IMR-90 (cell line): ENCODE results near the gene CTIF. TPM values are rescaled to one million over a fixed set of nuclear protein-coding genes. Genes with fewer than 3 reads are reported as not detected.

Source experiments
- ATAC-seq: fragments of 200-7000 bp; cut with Tn5 transposase; 2 replicates; pipeline ENCODE4 v1.9.1; 2020; ENCODE audit warnings: low read depth, mild to moderate bottlenecking, moderate library complexity
- BruUV-seq: library from RNA; stranded (reverse); fragments of 400-500 nt; replicated peaks from 2 replicates; lab custom pipeline; 2021; lab: Mats Ljungman, UMichigan
- CTCF ChIA-PET: fragments of 300-600 bp; formaldehyde crosslinking; extraction: SDS; loops from one replicate; lab custom pipeline; 2021; ENCODE audit warnings: antibody characterized with exemption; lab: Yijun Ruan, JAX
- POLR2A ChIA-PET: fragments of 300-600 bp; sonication (Branson Sonifier 250); formaldehyde crosslinking; loops from one replicate; lab custom pipeline; 2022; ENCODE audit warnings: antibody characterized with exemption; ENCODE audit not compliant: unreplicated experiment; lab: Charles Lee
- DNase-seq: peaks from one replicate; pipeline ENCODE4 v3.0.0; 2013
- H2AFZ ChIP-seq: replicated peaks from 2 replicates; pipeline ENCODE3; 2013; ENCODE audit warnings: low read length, mild to moderate bottlenecking; ENCODE audit not compliant: poor library complexity
- H2AK5ac ChIP-seq: 2 replicates; pipeline ENCODE4 v1.6.1; 2013; ENCODE audit warnings: low read depth, low read length, inconsistent platforms
- H2AK9ac ChIP-seq: replicated peaks from 2 replicates; pipeline ENCODE3; 2013; ENCODE audit warnings: mild to moderate bottlenecking, low read depth, low read length, moderate library complexity; ENCODE audit not compliant: poor library complexity
- H2BK120ac ChIP-seq: 2 replicates; pipeline ENCODE4 v1.6.1; 2013; ENCODE audit warnings: low read depth, low read length, inconsistent platforms
- H2BK15ac ChIP-seq: 3 replicates; pipeline ENCODE4 v1.6.1; 2013; ENCODE audit warnings: low read depth, low read length, inconsistent platforms
- H2BK20ac ChIP-seq: 2 replicates; pipeline ENCODE4 v1.6.1; 2013; ENCODE audit warnings: low read depth, mild to moderate bottlenecking, inconsistent platforms, low read length, moderate library complexity
- H2BK5ac ChIP-seq: 2 replicates; pipeline ENCODE4 v1.6.1; 2013; ENCODE audit warnings: mild to moderate bottlenecking, low read depth, low read length, inconsistent platforms; ENCODE audit not compliant: poor library complexity, severe bottlenecking
- H3K14ac ChIP-seq: replicated peaks from 2 replicates; pipeline ENCODE4 v1.6.1; 2013; ENCODE audit warnings: low read depth, low read length, inconsistent platforms
- H3K18ac ChIP-seq: 2 replicates; pipeline ENCODE4 v1.6.1; 2013; ENCODE audit warnings: low read depth, low read length, control low read depth
- H3K23ac ChIP-seq: 2 replicates; pipeline ENCODE4 v1.6.1; 2013; ENCODE audit warnings: low read depth, low read length, inconsistent platforms
- H3K27ac ChIP-seq: 2 replicates; pipeline ENCODE4 v1.5.1; 2013; ENCODE audit warnings: mild to moderate bottlenecking, control low read depth, low read length; ENCODE audit not compliant: insufficient read depth
- H3K27me3 ChIP-seq: 2 replicates; pipeline ENCODE4 v1.6.1; 2013; ENCODE audit warnings: low read length; ENCODE audit not compliant: control insufficient read depth, insufficient read depth
- H3K36me3 ChIP-seq: 2 replicates; pipeline ENCODE4 v1.6.1; 2013; ENCODE audit warnings: low read length, mixed read lengths; ENCODE audit not compliant: control insufficient read depth, insufficient read depth
- H3K4ac ChIP-seq: 2 replicates; pipeline ENCODE4 v1.6.1; 2013; ENCODE audit warnings: low read depth, low read length, inconsistent platforms
- H3K4me1 ChIP-seq: 2 replicates; pipeline ENCODE4 v1.6.1; 2013; ENCODE audit warnings: low read length, mixed read lengths; ENCODE audit not compliant: control insufficient read depth, insufficient read depth
- H3K4me2 ChIP-seq: 2 replicates; pipeline ENCODE4 v1.6.1; 2013; ENCODE audit warnings: low read depth, mild to moderate bottlenecking, control low read depth, low read length, moderate library complexity
- H3K4me3 ChIP-seq: 2 replicates; pipeline ENCODE4 v1.5.1; 2013; ENCODE audit warnings: low read depth, mild to moderate bottlenecking, control low read depth, low read length, moderate library complexity; ENCODE audit not compliant: insufficient read depth
- H3K56ac ChIP-seq: 2 replicates; pipeline ENCODE4 v1.6.1; 2013; ENCODE audit warnings: low read length, inconsistent platforms; ENCODE audit not compliant: insufficient read depth; ENCODE audit errors: extremely low read depth
- H3K79me1 ChIP-seq, 2 experiments: 2 replicates each; pipeline ENCODE4 v1.6.1; 2013; ENCODE audit warnings: low read length in 2 of 2, inconsistent platforms in 1 of 2, low read depth in 1 of 2
- H3K9ac ChIP-seq: 2 replicates; pipeline ENCODE4 v1.6.1; 2013; ENCODE audit warnings: low read depth, low read length, control low read depth
- H3K9me1 ChIP-seq: 2 replicates; pipeline ENCODE4 v1.6.1; 2013; ENCODE audit warnings: low read length, inconsistent platforms; ENCODE audit not compliant: insufficient read depth
- H3K9me3 ChIP-seq: 2 replicates; pipeline ENCODE4 v1.6.1; 2013; ENCODE audit warnings: low read length; ENCODE audit not compliant: control insufficient read depth, insufficient read depth
- H4K20me1 ChIP-seq: 2 replicates; pipeline ENCODE4 v1.6.1; 2013; ENCODE audit warnings: low read length, inconsistent platforms; ENCODE audit not compliant: insufficient read depth
- H4K5ac ChIP-seq: 2 replicates; pipeline ENCODE4 v1.6.1; 2013; ENCODE audit warnings: mild to moderate bottlenecking, low read depth, low read length, control low read depth
- H4K8ac ChIP-seq, 2 experiments: 2 replicates each; pipeline ENCODE4 v1.6.1; 2013; ENCODE audit warnings: low read depth in 2 of 2, low read length in 2 of 2, control low read depth in 1 of 2, inconsistent platforms in 1 of 2
- H4K91ac ChIP-seq: 2 replicates; pipeline ENCODE4 v1.6.1; 2013; ENCODE audit warnings: low read depth, low read length, inconsistent platforms; ENCODE audit not compliant: insufficient read depth
- BHLHE40 ChIP-seq: fragments of 150-350 bp; IDR thresholded peaks from 2 replicates; pipeline ENCODE4 v1.6.1; 2016; ENCODE audit warnings: mild to moderate bottlenecking, low read depth, low read length
- CEBPB ChIP-seq: IDR thresholded peaks from 2 replicates; pipeline ENCODE4 v1.6.1; 2012; ENCODE audit warnings: low read depth, low read length, improper control_type of control experiment
- CHD1 ChIP-seq: IDR thresholded peaks from 2 replicates; pipeline ENCODE4 v1.6.1; 2012; ENCODE audit warnings: low read depth, low read length, improper control_type of control experiment
- CTCF ChIP-seq: conservative IDR thresholded peaks from 2 replicates; pipeline ENCODE4 v1.5.1; 2012; ENCODE audit warnings: mild to moderate bottlenecking, low read depth, low read length, improper control_type of control experiment
- FOS ChIP-seq: fragments of 150-350 bp; IDR thresholded peaks from 2 replicates; pipeline ENCODE4 v1.6.1; 2016; ENCODE audit warnings: low read depth, low read length
- MAFK ChIP-seq: IDR thresholded peaks from 2 replicates; pipeline ENCODE4 v1.6.1; 2012; ENCODE audit warnings: low read depth, low read length, improper control_type of control experiment
- MAZ ChIP-seq: IDR thresholded peaks from 2 replicates; pipeline ENCODE4 v1.6.1; 2012; ENCODE audit warnings: low read depth, mild to moderate bottlenecking, low read length, improper control_type of control experiment, moderate library complexity, borderline replicate concordance
- MXI1 ChIP-seq: IDR thresholded peaks from 2 replicates; pipeline ENCODE4 v1.6.1; 2012; ENCODE audit warnings: low read depth, mild to moderate bottlenecking, low read length, moderate library complexity, borderline replicate concordance
- NFE2L2 ChIP-seq: fragments of 150-350 bp; IDR thresholded peaks from 2 replicates; pipeline ENCODE4 v1.6.1; 2016; ENCODE audit warnings: low read depth, mild to moderate bottlenecking, low read length
- POLR2A ChIP-seq: IDR thresholded peaks from 2 replicates; pipeline ENCODE4 v1.6.1; 2012; ENCODE audit warnings: mild to moderate bottlenecking, low read depth, low read length
- RAD21 ChIP-seq: IDR thresholded peaks from 2 replicates; pipeline ENCODE4 v1.6.1; 2012; ENCODE audit warnings: low read length, improper control_type of control experiment
- RCOR1 ChIP-seq: IDR thresholded peaks from 2 replicates; pipeline ENCODE4 v1.6.1; 2012; ENCODE audit warnings: mild to moderate bottlenecking, low read length, improper control_type of control experiment; ENCODE audit not compliant: insufficient replicate concordance
- RFX5 ChIP-seq: IDR thresholded peaks from 2 replicates; pipeline ENCODE4 v1.8.0; 2012; ENCODE audit warnings: low read depth, mild to moderate bottlenecking, low read length, moderate library complexity
- SMC3 ChIP-seq: fragments of 150-350 bp; IDR thresholded peaks from 2 replicates; pipeline ENCODE4 v1.6.1; 2016; ENCODE audit warnings: low read depth, mild to moderate bottlenecking, antibody characterized with exemption, low read length, moderate library complexity
- USF2 ChIP-seq: fragments of 150-350 bp; IDR thresholded peaks from 2 replicates; pipeline ENCODE4 v1.6.1; 2017; ENCODE audit warnings: mild to moderate bottlenecking, antibody characterized with exemption, low read length, low read depth
- WGBS, 2 experiments: methylation state at CpG; one replicate each; pipeline versions ENCODE4 v1.1.5 to v1.1.7; 2013; ENCODE audit warnings: missing lambda C conversion rate in 2 of 2; ENCODE audit not compliant: insufficient read length in 1 of 2; ENCODE audit errors: extremely low coverage in 2 of 2; 5-methylcytosine and 5-hydroxymethylcytosine counted together
- dilution Hi-C: fragments of 300-500 bp; cut with HindIII; formaldehyde crosslinking; loops from one replicate; pipeline ENCODE4 v1.14.3; 2018; ENCODE audit warnings: low sequenced_read_pairs; ENCODE audit not compliant: unreplicated experiment
- in situ Hi-C: fragments of 300-500 bp; cut with MboI; formaldehyde crosslinking; loops from 3 replicates; pipeline ENCODE4 v1.14.3; 2019; ENCODE audit warnings: low sequenced_read_pairs, inconsistent platforms, mixed read lengths
- intact Hi-C: fragments of 100-400 bp; cut with micrococcal nuclease; formaldehyde crosslinking; loops from 2 replicates; pipeline ENCODE4 v1.10.0; 2022
- polyA plus RNA-seq, 3 experiments: library from polyadenylated mRNA; depleted of rRNA; stranded (reverse); fragments of >200 nt; gene quantifications; 2 replicates each; pipeline ENCODE4 v1.2.3, GENCODE V29; 2012; ENCODE audit warnings: low replicate concordance in 1 of 3
- total RNA-seq: library from RNA; depleted of rRNA; stranded (reverse); fragments of >200 nt; gene quantifications from 2 replicates; pipeline ENCODE4 v1.2.3, GENCODE V29; 2012
- TF ChIP-seq, protein P1 (sequence below): fragments of 150-350 bp; IDR thresholded peaks from 2 replicates; pipeline ENCODE4 v1.6.1; 2016; ENCODE audit warnings: low read depth, mild to moderate bottlenecking, low read length, moderate library complexity, borderline replicate concordance

The CTIF gene
- total and polyA plus RNA-seq, 2 of the 4 experiments (the other 2 are of a cell fraction): 25.1 to 57.0 TPM

DNA sequence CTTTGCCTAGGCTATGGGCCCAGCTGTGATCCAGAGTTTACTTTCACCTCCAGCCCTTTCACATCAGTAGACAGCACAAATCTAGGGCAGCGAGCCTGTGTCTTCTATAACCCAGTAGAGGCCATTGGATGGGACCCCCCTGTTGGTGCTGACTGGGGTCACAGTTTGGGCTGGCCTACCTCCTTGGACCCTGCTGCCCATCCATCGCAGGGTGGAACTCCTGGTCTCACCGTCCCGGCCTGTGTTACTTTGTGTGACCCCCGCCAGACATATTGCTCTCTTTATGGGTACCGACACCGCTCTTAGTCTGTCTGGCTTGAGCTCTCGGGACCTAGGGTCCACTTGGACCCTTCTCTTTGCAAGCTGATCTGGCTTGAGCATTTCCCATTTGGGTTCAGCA lies 157.4 kb downstream of the CTIF start:
- Histone ChIP-seq H3K14ac (no peak overlapping the region), H4K91ac (no peak overlapping the region), H3K36me3 (peaks cover 32% of the 10 kb centered on the region), H2BK20ac (no peak overlapping the region), H3K4ac (no peak overlapping the region), H3K56ac (no peak overlapping the region), H2BK15ac (no peak overlapping the region), H3K9me3 (0 out of 2 replicates have a peak, but pooled peaks cover 2% of the 10 kb centered on the region), H2BK5ac (no peak overlapping the region), H4K8ac (no peak overlapping the region), H3K9ac (no peak overlapping the region), H3K27me3 (no peaks in the 10 kb centered on the region), H4K5ac (no peak overlapping the region), H2AFZ (no peak overlapping the region), H3K18ac (no peak overlapping the region), H4K20me1 (peaks cover 37% of the 10 kb centered on the region), H3K9me1 (peaks cover 39% of the 10 kb centered on the region), H2AK5ac (no peak overlapping the region), H3K79me1 (peaks cover 42 to 82% of the 10 kb centered on the region in 2 experiments), H3K27ac (no peak overlapping the region), H3K4me3 (no peak overlapping the region), H3K23ac (no peak overlapping the region), H2BK120ac (no peak overlapping the region), H3K4me2 (no peak overlapping the region), H2AK9ac (no peak overlapping the region), H3K4me1 (peaks cover 8% of the 10 kb centered on the region)
- dilution Hi-C loops: no loop called here
- POLR2A ChIA-PET: no interaction called here
- no peak for DNase-seq
- BruUV-seq: no TSS peak
- in situ Hi-C loops: no loop called here
- TF ChIP-seq RFX5 (no peak), MAFK (no peak), RCOR1 (no peak), NFE2L2 (no peak), SMC3 (no peak), BHLHE40 (no peak), CHD1 (no peak), POLR2A (no peak), FOS (no peak), CTCF (no peak), MAZ (no peak), MXI1 (no peak), CEBPB (no peak), USF2 (no peak), RAD21 (no peak)
- TF ChIP-seq, protein P1, sequence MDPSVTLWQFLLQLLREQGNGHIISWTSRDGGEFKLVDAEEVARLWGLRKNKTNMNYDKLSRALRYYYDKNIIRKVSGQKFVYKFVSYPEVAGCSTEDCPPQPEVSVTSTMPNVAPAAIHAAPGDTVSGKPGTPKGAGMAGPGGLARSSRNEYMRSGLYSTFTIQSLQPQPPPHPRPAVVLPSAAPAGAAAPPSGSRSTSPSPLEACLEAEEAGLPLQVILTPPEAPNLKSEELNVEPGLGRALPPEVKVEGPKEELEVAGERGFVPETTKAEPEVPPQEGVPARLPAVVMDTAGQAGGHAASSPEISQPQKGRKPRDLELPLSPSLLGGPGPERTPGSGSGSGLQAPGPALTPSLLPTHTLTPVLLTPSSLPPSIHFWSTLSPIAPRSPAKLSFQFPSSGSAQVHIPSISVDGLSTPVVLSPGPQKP: no peak
- WGBS, 2 experiments: 100% methylated on average over 7 of the region's 8 CpGs; no CpG with 5 or more reads in 1 of the 2 experiments
- intact Hi-C loops: no loop called here
- CTCF ChIA-PET: no interaction called here
- ATAC-seq: no peak
